IPS-NIHi11 (cell line): ENCODE measurements around the gene GTF3C6.
"Not testable (repeated sequence)": the region's sequence is repeated elsewhere in the genome, so short reads cannot be mapped to it uniquely, and the experiment has no call there.

Source experiments
- DNase-seq: peaks from one replicate; pipeline ENCODE4 v3.0.0; 2012; ENCODE audit warnings: mixed read lengths, low spot score

The GTF3C6 gene

DNA sequence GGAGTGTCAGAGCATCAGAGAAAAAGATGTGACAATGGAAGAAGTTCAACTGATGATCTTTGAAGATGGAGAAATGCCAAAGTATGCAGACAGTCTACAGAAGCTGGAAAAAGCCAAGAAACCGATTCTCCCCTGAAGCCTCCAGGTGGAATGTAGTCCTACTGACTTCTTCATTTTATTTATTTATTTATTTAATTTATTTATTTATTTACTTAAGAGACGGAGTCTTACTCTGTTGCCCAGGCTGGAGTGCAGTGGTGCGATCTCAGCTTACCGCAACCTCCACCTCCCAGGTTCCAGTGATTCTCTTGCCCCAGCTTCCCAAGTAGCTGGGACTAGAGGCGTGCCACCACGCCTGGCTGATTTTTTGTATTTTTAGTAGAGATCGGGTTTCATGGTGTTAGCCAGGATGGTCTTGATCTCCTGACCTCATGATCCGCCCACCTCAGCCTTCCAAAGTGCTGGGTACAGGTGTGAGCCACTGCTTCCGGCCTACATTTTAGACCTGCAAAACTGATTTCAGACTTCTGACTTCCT, 21.1 kb downstream of the GTF3C6 start:
- DNase-seq = no peak

DNA sequence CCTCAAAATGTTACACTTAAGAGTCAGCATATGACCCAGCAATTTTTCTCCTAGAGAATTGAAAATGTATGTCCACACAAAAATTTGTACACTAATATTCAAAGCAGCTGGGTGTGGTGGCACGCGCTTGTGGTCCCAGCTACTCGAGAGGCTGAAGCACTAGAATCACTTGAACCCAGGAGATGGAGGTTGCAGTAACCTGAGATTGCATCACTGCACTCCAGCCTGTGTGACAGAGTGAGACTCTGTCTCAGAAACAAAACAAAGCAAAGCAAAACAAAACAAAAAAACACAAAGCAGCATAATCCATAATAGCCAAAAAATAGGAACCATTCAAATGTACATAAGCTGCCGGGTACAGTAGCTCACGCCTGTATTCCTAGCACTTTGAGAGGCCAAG, 21.7 kb downstream of the GTF3C6 start:
- no peak for DNase-seq

DNA sequence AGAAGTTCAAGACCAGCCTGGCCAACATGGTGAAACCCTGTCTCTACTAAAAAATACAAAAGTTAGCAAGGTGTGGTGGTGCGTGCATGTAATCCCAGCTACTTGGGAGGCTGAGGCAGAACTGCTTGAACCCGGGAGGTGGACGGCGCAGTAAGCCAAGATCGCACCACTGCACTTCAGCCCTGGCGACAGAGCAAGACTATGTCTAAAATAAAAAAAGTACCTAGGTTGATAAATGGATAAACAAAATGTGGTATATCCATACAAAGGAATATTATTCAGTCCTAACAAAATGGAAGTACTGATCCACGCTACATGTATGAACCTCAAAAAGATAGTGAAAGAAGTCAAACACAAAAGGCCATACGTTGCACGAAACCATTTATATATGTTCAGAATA, 22.1 kb downstream of the GTF3C6 start:
- no peak for DNase-seq

DNA sequence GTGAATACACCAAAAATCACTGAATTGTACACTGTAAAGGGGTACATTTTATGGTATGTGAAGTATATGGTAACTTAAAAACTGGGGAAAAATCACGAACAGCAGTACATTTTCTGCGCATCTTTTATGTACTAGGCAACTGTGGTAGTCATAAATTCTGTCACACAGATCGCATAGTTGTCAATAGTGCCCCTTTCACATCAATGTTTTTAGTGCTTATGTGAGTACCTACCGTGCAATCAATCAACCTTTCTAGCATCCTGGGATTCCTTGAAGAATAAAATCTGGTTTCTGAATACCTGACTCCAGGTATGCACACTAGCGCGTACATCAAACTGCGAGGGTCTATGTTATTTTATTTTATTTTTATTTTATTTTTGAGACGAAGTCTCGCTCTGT, 22.7 kb downstream of the GTF3C6 start:
- no peak for DNase-seq

DNA sequence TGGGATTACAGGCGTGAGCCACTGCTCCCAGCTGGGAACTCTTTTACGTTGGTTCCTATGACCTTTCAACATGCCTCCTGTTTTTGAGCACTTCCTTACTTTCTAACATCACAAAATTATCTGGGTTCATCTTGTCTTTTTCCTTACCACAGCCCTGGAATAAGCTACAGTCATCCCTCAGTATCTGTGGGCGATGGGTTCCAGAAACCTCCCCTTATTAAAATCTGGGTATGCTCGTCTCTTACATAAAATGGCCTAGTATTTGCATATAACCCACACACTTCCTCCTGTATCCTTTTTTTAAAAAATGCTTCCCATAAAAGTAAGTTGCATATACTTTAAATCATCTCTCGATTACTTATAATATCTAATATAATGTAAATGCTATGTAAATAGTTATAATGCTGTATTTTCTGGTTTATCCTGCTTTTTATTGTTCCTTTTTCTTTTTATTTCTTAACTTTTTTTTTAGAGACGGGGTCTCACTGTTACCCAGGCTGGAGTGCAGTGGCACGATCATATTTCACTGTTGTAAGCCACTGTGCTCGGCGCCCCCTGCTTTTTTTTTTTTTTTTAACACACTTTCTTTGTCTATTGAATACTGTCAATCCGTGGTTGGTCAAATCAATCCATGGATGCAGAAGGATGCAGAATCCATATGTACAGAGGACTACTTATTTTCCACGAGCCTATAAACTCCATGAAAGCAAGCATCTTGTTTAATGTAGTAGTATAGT, 32.5 kb downstream of the GTF3C6 start:
- no peak for DNase-seq

GRCh38 chr6:110996691-110997090, 38.2 kb downstream of the GTF3C6 start:
- no peak for DNase-seq

DNA sequence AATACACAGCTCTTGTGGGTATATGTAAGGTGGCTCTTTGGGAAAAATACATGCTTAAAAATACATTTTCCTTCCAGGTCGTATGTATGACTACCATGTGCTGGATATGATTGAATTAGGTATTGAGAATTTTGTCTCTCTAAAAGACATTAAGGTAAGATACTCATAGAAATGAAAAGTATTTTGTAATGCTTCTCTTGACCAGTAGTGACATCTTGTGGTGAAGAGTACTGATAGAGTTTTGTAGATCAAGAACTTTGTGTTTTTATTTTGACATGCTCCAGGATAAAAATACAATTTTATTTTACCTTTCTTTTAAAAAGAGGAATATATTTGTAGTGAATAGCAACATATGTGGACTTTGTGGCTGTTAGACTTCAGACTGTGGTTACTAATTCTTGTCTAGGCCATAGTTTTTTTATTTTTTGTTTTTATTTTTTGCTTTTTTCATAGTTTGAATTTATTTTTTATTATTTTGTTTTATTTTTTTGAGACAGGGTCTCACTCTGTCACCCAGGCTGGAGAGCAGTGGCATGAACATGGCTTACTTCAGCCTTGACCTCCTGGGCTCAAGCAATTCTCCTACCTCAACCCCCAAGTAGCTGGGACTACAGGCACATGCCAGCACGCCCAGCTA, 41.2 kb downstream of the GTF3C6 start:
- no peak for DNase-seq

DNA sequence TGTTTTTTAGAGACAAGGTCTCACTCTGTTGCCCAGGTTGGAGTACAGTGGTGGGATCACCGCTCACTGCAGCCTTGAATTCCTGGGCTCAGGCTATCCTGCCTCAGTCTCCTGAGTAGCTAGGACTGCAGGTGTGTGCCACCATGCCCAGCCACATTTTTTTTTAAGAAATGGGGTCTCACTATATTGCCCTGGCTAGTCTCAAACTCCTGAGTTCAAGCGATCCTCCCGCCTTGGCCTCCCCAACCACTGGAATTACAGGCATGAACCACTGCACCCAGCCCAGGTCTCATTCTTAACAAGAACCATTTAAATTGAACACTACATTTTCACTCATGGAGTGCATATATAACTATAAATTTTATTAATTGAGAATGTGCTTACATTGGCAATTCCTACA, 43.8 kb downstream of the GTF3C6 start:
- no peak for DNase-seq

DNA sequence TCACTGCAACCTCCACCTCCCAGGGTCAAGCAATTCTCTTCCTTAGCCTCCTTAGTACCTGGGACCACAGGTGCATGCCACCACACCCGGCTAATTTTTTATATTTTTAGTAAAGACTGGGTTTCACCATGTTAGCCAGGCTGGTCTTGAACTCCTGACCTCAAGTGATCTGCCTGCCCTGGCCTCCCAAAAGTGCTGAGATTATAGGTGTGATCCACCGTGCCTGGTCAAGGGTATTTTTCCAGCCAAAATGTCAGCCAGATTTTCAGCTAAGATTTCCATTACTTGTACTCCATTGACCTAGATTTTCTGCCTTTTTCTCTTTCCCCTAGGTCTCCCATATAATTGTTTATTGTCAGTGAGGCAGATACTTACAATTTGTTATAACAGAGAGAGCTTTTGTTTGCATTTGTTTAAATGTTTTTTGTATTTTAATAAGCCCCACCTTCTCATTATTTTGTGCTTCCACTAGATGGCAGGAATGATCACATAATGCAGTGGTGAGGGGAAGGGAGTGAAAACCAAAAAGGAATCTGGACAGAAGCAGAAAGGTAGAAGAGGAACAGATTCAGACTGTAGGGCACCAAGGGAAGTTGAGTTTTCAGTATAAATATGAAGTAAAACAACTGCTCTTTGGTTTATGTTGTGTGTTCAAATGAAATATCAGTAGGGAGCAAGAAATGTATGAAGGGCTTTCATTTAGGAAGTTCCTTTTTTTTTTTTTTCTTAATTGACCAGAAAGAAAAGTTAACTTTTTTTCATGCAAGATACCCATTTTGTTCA, 53.0 kb downstream of the GTF3C6 start:
- DNase-seq = peak; percentile 52

DNA sequence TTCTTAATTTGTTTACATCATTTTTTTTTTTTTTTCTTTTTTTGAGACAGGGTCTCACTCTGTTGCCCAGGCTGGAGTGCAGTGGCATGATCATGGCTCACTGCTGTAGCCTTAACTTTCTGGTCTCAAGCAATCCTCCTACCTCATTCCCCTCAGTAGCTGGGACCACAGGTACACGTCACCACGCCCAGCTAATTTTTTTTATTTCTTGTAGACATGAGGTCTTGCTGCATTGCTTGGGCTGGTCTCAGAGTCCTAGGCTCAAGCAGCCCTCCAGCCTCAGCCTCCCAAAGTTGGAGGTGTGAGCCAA, 53.6 kb downstream of the GTF3C6 start:
- no peak for DNase-seq

DNA sequence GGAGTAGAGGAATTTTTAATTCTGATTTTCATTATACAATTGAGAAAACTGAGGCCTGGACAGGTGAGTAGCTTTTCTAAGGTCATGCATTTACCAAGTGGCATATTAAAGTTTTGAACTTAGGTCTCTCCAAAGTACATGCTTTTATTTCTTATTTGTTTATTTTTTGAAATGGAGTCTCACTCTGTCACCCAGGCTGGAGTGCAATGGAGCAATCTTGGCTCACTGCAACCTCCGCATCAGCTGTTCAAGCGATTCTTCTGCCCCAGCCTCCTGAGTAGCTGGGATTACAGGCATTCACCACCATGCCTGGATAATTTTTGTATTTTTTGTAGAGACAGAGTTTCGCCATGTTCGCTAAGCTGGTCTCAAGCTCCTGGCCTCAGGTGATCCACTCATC, 54.0 kb downstream of the GTF3C6 start:
- not testable (repeated sequence) for DNase-seq

GRCh38 chr6:111013144-111013915, 54.8 kb downstream of the GTF3C6 start:
- DNase-seq = no peak

DNA sequence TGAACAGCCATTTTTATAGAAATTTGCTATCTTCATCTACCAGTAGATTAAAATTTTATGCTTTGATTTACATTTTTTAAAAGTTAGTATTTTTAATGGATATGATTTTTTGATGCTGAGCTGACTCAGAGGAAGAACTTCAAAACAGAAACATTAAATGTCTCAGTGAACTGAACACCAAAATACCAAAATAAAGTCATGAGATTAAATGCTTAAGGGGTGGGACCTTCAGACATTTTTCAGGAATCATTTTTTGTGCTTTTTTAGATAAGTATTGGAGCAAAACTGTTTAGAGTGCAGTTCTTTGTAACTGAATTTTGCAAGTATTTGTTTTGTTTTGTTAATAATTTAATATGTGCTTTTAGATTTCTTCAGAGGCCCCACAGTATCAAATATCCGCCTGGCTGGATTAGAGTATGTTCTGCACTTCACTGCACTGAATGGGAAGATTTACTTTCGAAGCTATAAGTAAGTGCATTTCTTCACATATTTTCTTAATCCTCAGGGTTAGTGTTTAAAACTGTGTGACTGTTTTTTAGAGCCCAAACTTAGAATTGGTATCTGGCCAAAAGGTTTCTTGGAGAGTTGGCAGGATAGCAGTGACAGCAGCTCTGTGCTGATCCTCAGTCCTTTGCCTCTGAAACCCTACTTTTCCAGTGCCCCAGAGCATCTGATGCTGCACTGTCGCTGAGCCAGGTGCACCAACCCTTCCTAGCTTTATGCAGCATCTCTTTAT, 57.1 kb downstream of the GTF3C6 start:
- DNase-seq = no peak

DNA sequence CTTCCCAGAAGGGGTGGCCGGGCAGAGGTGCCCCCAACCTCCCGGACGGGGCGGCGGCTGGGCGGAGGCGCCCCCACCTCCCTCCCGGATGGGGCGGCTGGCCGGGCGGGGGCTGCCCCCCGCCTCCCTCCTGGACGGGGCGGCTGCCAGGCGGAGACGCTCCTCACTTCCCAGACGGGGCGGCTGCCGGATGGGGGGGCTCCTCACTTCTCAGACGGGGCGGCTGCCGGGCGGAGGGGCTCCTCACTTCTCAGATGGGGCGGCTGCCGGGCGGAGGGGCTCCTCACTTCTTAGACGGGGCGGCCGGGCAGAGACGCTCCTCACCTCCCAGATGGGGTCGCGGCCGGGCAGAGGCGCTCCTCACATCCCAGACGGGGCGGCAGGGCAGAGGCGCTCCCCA, 58.7 kb downstream of the GTF3C6 start:
- DNase-seq = not testable (repeated sequence)
